H1 (cell line): Measurements from ENCODE around the gene AGFG2. TPM values are rescaled to one million over a fixed set of nuclear protein-coding genes. Genes with fewer than 3 reads are reported as not detected.

Source experiments
- ATF2 ChIP-seq: IDR thresholded peaks from 2 replicates; pipeline ENCODE4 v1.6.1; 2012; ENCODE audit warnings: low read length, inconsistent platforms
- CHD2 ChIP-seq: IDR thresholded peaks from 2 replicates; pipeline ENCODE4 v1.6.1; 2012; ENCODE audit warnings: low read length, improper control_type of control experiment
- CHD7 ChIP-seq: fragments of 300-600 bp; sonication (generic); IDR thresholded peaks from 2 replicates; pipeline ENCODE4 v1.7.1; 2012; ENCODE audit warnings: low read length, moderate library complexity, mild to moderate bottlenecking, inconsistent platforms; ENCODE audit not compliant: insufficient replicate concordance
- FOSL1 ChIP-seq: IDR thresholded peaks from 2 replicates; pipeline ENCODE4 v1.6.1; 2011; ENCODE audit warnings: mild to moderate bottlenecking, low read depth, low read length, moderate library complexity; ENCODE audit not compliant: insufficient read depth
- SIX5 ChIP-seq: IDR thresholded peaks from 2 replicates; pipeline ENCODE4 v1.6.1; 2011; ENCODE audit warnings: mild to moderate bottlenecking, low read depth, low read length
- polyA plus RNA-seq, 7 experiments: library from polyadenylated mRNA; depleted of rRNA in 3 of 7; stranded (reverse) in 5 of 7; unstranded in 2 of 7; fragments of >200 nt in 5 of 7; fragments of 200-250 nt in 2 of 7; gene quantifications; 1 replicate in 5 of 7; 2 replicates in 1 of 7; 4 replicates in 1 of 7; pipeline versions ENCODE4 v1.2.1 to v1.2.3, GENCODE V29; 2011 to 2013; ENCODE audit warnings: missing spikeins in 2 of 7, mixed read lengths in 2 of 7
- total RNA-seq: library from RNA; stranded (reverse); fragmentation: NEBNext Ultra II Directional; extraction: Animal tissue kit (Norgen Biotek cat#: 25700); gene quantifications from 2 replicates; pipeline ENCODE4 v1.2.1, GENCODE V29; 2021

AGFG2 gene
- total and polyA plus RNA-seq, 2 of the 8 experiments (the other 6 are each of a cell fraction or from before 2014, with no cell fraction given) = 7.6 to 11.2 TPM

GRCh38 chr7:100520138-100520537 lies 18.9 kb upstream of the AGFG2 start (continued):
- no peak for TF ChIP-seq FOSL1
- no peak for TF ChIP-seq CHD2
- no peak for TF ChIP-seq SIX5
- no peak for TF ChIP-seq ATF2
- no peak for TF ChIP-seq CHD7
